NCI-H1417 (cell line): ENCODE measurements around the gene SCPEP1.
A peak's percentile ranks its signal among the peaks of the same experiment; 100 is the strongest.
"Not testable (repeated sequence)": the region's sequence is repeated elsewhere in the genome, so short reads cannot be mapped to it uniquely, and the experiment has no call there.

Experiments used
- DNase-seq, 3 experiments: peaks; one replicate each; lab custom pipeline; 2025; lab: John Stamatoyannopoulos, UW

The SCPEP1 gene

GRCh38 chr17:56965241-56965640, 12.7 kb upstream of the SCPEP1 start:
- DNase-seq, result not testable (repeated sequence)

GRCh38 chr17:56965681-56966080, 12.2 kb upstream of the SCPEP1 start:
- not testable (repeated sequence) for DNase-seq

GRCh38 chr17:56966338-56966737, 11.6 kb upstream of the SCPEP1 start:
- peak; percentile 79 to 98 (median 97) for DNase-seq

- no peak for DNase-seq
Observed at GRCh38 chr17:56970974-56971373, 7.0 kb upstream of the SCPEP1 start.

GRCh38 chr17:56972111-56972730, 5.7 kb upstream of the SCPEP1 start:
- DNase-seq, result no peak

GRCh38 chr17:56973520-56973919, 4.4 kb upstream of the SCPEP1 start:
- DNase-seq, result no peak

GRCh38 chr17:56974055-56974454, 3.9 kb upstream of the SCPEP1 start:
- DNase-seq, result no peak

GRCh38 chr17:56975656-56976055, 2.3 kb upstream of the SCPEP1 start:
- no peak for DNase-seq

- DNase-seq, result peak in 1 of 3 experiments; percentile 53
Observed at GRCh38 chr17:56976941-56977608, 856 bp upstream of the SCPEP1 start.

GRCh38 chr17:56978441-56979090, 635 bp downstream of the SCPEP1 start:
- peak in 2 of 3 experiments; percentile 21 to 57 for DNase-seq

GRCh38 chr17:56979091-56979480, 1.2 kb downstream of the SCPEP1 start:
- peak in 1 of 3 experiments; percentile 24 for DNase-seq

GRCh38 chr17:56980526-56980925, 2.6 kb downstream of the SCPEP1 start:
- DNase-seq, result not testable (repeated sequence)

GRCh38 chr17:56982312-56982711, 4.4 kb downstream of the SCPEP1 start:
- peak in 1 of 3 experiments; percentile 84 for DNase-seq

- no peak for DNase-seq
Observed at GRCh38 chr17:56983366-56983765, 5.4 kb downstream of the SCPEP1 start.

GRCh38 chr17:56985371-56986162, 7.6 kb downstream of the SCPEP1 start:
- no peak for DNase-seq

- no peak for DNase-seq
Observed at GRCh38 chr17:56987283-56987834, 9.4 kb downstream of the SCPEP1 start.

- no peak for DNase-seq
Observed at GRCh38 chr17:56988901-56989572, 11.1 kb downstream of the SCPEP1 start.

GRCh38 chr17:56992364-56992763, 14.4 kb downstream of the SCPEP1 start:
- no peak for DNase-seq

- DNase-seq, result no peak
Observed at GRCh38 chr17:56994009-56994792, 16.3 kb downstream of the SCPEP1 start.

- no peak for DNase-seq
Observed at GRCh38 chr17:56995766-56996165, 17.8 kb downstream of the SCPEP1 start.

GRCh38 chr17:56997313-56997712, 19.4 kb downstream of the SCPEP1 start:
- no peak for DNase-seq
